GM21723 (cell line): ENCODE data around the gene HOXA13.

Experiments used
- ATAC-seq: cut with Tn5 transposase; IDR thresholded peaks from one replicate; pipeline ENCODE4 v1.9.1; 2021; ENCODE audit warnings: mild to moderate bottlenecking, moderate library complexity; ENCODE audit not compliant: unreplicated experiment

Gene HOXA13

GRCh38 chr7:27160546-27161213 is 39.2 kb downstream of the HOXA13 start:
- ATAC-seq: peak; percentile 65

DNA sequence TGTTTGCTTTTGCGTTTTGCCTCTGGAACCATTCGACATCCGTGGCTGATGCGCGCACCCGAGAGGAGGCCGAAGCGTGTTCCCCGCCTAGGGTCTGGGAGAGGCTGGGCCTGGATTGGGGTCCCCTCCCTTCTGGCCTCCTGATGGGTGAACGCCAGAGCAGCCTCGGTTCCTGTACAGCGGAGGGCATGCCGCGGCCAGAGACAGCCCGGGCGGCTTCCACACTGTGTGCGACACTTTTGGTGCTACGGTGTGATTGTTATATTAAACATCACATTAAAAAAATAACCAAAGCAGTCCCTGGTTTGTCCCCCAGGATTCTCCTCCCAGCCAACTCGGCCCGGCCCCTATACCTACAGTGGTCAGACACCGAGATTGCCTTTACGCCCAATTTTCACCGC is 39.7 kb downstream of the HOXA13 start:
- ATAC-seq: peak; percentile 21

DNA sequence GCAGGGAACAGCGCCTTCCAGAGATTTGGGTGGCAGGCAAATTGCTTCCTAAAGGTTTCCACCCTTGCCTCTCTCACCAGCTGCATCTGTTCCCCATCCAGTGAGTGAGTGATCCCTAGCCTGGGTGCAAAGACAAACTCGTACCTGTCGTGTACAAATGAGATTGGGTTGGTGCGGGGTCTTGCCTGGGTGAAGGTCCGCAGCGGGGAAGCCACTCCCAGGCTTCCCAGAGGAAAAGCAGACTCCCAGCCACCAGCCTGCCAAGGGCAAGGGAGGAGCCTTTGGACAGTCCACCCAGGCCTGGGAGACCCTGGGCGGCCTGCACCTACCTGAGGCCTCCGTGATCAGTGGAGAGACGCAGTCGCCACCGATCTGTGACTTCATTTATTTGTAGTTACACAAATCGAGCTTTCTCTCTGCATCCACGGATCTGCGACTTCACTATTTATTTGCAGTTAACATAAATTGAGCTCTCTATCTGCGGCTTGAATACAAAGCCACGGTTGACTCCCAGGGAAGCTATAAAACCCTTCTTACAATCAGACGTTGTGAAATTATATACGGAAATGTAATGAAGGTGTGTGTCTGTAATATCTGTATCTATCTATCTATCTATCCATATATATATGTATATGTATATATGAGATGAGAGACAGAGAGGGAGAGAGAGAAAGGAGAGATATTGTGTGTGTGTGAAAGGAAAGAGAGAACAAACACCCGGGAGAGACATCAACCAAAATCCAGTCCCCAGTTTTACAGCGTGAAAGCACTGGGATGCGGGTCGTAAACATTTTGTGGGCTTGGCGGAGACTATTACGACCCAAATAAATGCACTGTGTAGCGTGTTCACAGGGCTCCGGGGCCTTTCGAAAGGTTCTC is 40.4 kb downstream of the HOXA13 start:
- no peak for ATAC-seq

- ATAC-seq: no peak
These were observed 41.2 kb downstream of the HOXA13 start for GRCh38 chr7:27158436-27159265.

DNA sequence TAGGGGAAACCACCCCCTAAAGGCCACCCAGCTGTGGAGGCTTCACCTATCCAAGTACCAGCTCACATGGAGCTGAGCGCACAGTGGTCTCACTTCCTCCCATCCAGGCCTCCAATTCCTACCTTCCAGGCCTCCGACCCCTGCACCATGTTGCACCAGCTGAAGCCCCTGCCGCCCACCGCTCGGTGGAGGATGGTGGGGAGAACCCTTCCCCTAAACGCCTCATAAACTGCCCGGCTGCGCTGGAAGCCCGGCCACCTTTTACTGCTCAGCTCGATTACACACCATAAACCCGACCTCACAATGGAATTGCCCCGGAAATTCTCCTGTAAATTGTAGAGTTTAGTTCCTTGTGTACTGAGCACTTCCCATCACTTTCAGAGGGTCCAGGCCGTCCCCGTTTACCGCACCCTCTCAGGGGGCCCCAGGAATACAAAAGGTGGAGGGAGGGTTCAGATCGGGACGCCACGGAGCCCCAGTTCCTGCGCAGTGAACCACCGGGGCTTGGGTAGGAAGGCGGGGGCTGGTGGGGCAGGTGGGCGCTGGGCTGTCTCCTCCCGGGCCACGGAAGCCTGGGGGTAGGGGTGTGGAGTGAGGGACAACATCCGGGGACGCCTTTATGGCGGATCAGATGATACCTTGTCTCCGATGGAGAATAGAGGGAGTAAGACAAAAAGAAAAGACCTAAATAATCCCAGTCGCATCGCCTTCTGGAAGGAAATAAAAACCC is 42.0 kb downstream of the HOXA13 start:
- no peak for ATAC-seq

GRCh38 chr7:27156916-27157701 is 42.8 kb downstream of the HOXA13 start:
- ATAC-seq: no peak

DNA sequence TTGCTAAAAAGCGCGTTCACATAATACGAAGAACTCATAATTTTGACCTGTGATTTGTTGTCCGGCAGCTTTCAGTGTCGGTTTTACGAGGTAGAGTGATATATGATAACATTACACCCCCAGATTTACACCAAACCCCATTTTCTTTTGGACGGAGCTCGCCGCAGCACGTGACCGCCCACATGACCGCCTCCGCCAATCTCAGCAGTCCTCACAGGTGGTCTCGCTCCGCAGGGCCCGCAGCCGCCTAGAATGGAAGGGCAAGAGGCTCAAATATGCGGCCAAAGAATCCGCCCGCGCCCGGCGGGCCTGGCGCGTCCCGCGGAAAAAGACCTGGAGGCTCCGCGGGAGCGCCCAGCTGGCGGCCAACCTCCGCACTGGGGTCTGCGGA is 43.4 kb downstream of the HOXA13 start, which contains the start of gene HOXA7:
Gene HOXA7, minus strand, starts transcription at position 168 of the 391 bp plus-strand sequence. Its CDS starts 130 bp downstream, at position 38.
- no peak for ATAC-seq

DNA sequence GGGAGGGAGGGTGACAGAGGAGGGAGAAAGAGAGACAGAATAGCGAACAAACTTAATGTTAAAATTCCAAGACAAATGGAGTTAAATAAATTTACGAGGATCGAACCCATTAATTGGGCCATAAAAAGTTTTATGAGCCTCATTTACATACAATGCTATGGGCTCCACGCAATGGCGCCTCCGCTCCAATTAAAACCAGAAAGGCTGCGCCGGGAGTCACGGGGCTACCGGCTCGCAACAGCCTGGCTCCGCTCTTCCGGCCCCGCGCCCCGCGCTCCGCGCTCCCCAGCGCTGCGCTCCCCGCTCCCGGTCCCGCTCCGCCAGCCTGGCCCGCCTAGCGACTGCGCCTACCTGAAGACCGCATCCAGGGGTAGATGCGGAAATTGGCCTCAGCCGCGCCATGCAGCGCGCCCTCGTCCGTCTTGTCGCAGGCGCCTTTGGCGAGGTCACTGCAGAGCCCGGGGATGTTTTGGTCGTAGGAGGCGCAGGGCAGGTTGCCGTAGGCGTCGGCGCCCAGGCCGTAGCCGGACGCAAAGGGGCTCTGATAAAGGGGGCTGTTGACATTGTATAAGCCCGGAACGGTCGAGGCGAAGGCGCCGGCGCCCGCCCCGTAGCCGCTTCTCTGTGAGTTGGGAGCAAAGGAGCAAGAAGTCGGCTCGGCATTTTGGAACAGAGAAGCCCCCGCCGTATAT is 43.9 kb downstream of the HOXA13 start:
- no peak for ATAC-seq

GRCh38 chr7:27154901-27155815 is 44.7 kb downstream of the HOXA13 start:
- ATAC-seq: no peak

DNA sequence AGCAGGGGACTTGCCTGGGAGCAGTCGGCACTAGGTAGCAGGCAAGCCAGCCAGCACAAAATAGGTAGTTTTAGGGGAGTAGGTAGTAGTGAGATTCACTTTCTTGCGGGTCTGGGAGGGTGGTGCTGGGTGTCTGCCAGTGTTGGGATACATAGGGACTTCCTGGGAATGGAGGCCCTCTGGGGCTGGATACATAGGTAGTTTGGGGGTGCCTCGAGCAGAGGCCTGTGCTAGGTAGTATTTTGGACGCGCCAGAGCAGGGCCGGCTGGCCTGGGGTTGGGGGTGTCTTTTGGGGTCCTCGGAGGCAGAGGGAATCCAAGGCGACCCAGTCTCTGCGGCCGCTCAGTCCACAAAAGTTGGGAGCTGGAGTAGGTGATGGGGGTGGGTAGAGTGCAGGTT is 45.5 kb downstream of the HOXA13 start:
- ATAC-seq: no peak

GRCh38 chr7:27153526-27153925 is 46.4 kb downstream of the HOXA13 start:
- no peak for ATAC-seq

DNA sequence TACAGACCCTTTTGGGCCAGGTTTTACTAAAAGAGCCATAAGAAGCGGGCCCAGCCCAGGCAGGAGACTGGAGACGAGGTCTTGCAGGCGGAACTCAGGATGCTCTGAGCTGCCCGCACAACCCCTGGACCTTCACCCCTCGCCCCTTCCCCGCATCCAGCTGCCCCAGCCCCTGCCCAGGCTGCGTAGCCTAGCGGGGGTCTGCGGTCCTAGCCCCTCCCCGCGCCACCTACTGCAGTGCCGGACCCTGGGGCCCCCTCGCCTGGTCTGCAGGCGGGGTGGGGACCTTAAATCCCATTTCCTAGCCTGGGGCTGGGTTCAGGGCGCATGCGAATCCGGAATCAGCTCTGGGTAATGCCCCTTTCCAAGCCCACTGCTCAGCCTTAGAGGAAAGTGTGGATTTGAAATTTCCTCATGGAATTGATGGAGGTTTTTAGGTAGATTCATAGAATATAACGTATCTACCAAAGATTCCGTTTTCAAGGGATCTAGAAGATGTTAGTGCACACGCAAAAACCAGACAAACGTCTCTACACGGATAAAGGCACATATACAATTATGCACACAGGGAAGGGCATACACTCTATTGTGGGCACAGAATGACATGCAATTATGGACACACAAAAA is 47.0 kb downstream of the HOXA13 start:
- ATAC-seq: no peak

DNA sequence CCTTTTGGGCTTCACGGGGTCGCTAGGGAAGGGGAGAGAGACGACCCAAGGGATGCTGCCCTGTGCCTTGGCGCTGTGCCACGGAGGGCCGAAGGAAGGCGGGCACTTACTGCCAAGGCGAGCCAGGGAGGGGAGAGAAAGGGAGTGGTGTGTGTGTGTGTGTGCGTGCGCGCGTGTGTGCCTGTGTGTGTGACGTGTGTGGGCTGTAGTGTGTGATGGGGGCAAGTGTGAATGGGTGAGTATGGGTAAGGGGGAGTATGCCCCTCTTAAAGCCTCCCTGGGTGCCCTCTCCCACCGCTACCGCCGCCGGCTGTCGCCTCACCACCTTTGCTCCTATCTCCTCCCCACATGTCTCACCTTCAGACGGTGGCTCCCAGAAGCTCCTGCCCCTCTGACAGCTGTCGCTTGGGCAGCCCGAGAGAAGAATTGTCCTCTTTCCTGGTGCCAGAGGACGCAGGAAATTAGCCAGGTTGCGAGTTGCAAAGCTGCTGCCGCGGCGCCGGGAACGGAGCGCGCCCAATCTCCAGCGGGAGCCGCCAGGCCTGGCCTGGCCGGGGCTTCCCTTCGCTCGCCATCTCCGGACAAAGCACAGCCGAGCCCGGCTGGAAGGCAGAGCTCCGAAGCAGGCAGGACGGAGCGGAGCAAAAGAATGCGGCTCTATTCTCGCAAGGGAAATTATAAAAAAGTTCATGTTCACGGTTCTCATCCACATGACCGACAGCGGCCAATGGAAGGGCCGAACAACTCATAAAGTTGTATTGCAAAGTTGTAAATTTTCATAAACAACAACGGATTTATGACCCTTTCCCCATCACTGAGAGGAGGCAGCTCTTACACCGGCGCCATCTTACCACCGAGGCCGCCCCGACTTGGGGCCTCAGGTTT is 47.7 kb downstream of the HOXA13 start, which contains the start of gene HOXA3:
Gene HOXA3, minus strand, starts transcription at position 653 of the 885 bp plus-strand sequence. CDS start 41,943 bp downstream, outside the sequence.
- no peak for ATAC-seq

DNA sequence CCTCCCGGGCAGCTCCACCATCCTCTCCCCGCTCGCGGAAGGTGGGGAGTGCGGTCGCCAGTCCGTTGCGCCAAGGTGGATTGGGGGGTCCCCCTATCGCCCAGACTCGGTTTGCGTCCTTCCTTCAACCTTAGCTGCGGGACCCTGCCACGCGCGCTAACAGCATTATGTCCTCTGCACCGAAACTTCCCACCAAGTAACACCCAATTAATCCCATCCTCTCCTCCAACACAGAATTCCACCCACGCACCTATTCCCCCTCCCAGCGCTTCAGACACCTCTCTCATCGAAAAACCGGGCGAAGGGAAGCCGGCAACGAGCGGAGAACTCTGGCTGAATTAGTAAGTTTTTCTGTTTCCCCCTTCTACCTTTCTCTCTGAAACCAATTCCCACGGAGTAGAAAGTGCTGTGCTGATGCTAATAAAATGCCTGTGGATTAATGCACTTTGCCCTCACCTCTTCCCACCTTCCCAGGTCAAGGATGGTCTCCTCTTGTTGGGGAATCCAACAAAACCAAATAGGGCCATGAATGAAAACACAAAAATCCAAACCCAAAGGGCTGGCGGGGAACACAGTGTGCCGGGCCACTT is 48.5 kb downstream of the HOXA13 start:
- no peak for ATAC-seq

DNA sequence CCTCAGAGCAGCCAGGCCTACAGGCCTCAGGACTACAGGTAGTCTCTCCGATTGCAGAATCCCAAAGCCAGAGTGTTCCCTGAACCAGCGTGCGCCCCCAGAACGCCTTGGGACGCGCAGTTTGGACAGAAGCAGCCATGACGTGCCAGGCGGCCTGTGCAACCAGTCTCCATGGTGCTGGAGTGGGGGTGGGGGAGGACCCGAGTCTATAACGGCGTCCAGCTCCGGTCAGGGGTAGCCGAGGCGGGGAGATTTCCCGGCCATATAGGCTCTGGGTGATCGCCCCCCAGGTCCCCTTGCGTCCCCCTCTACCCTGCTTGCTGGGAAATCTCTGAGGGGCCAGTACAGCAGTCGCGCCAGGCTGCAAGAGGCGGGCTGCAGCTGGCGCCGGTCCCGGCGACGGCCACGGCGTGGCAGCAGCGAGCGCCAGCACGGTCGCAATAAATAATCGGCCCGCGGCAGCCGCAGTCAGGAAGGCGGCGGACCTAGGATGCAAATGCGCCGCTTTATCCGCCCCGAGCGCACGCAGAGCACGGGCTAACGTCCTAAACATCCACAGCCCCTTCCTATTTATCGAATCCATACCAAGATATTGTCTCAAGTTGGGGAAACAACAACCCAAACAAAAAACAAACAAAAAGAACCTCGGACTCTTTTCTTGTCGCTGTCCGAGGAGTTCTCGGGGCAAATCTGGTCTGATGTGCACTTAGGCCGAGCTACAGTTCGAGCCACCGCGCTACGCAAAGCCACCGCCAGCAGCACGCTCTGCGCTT is 49.1 kb downstream of the HOXA13 start:
- ATAC-seq: peak; percentile 87
